IMR-90 (cell line): Measurements from ENCODE around the gene FAM193A. TPM values are rescaled to one million over a fixed set of nuclear protein-coding genes. Genes with fewer than 3 reads are reported as not detected.

Experiments used
- ATAC-seq: fragments of 200-7000 bp; cut with Tn5 transposase; 2 replicates; pipeline ENCODE4 v1.9.1; 2020; ENCODE audit warnings: low read depth, mild to moderate bottlenecking, moderate library complexity
- BruUV-seq: library from RNA; stranded (reverse); fragments of 400-500 nt; replicated peaks from 2 replicates; lab custom pipeline; 2021; lab: Mats Ljungman, UMichigan
- CTCF ChIA-PET: fragments of 300-600 bp; formaldehyde crosslinking; extraction: SDS; loops from one replicate; lab custom pipeline; 2021; ENCODE audit warnings: antibody characterized with exemption; lab: Yijun Ruan, JAX
- POLR2A ChIA-PET: fragments of 300-600 bp; sonication (Branson Sonifier 250); formaldehyde crosslinking; loops from one replicate; lab custom pipeline; 2022; ENCODE audit warnings: antibody characterized with exemption; ENCODE audit not compliant: unreplicated experiment; lab: Charles Lee
- DNase-seq: peaks from one replicate; pipeline ENCODE4 v3.0.0; 2013
- H2AFZ ChIP-seq: replicated peaks from 2 replicates; pipeline ENCODE3; 2013; ENCODE audit warnings: low read length, mild to moderate bottlenecking; ENCODE audit not compliant: poor library complexity
- H2AK5ac ChIP-seq: 2 replicates; pipeline ENCODE4 v1.6.1; 2013; ENCODE audit warnings: low read depth, low read length, inconsistent platforms
- H2AK9ac ChIP-seq: replicated peaks from 2 replicates; pipeline ENCODE3; 2013; ENCODE audit warnings: mild to moderate bottlenecking, low read depth, low read length, moderate library complexity; ENCODE audit not compliant: poor library complexity
- H2BK120ac ChIP-seq: 2 replicates; pipeline ENCODE4 v1.6.1; 2013; ENCODE audit warnings: low read depth, low read length, inconsistent platforms
- H2BK15ac ChIP-seq: 3 replicates; pipeline ENCODE4 v1.6.1; 2013; ENCODE audit warnings: low read depth, low read length, inconsistent platforms
- H2BK20ac ChIP-seq: 2 replicates; pipeline ENCODE4 v1.6.1; 2013; ENCODE audit warnings: low read depth, mild to moderate bottlenecking, inconsistent platforms, low read length, moderate library complexity
- H2BK5ac ChIP-seq: 2 replicates; pipeline ENCODE4 v1.6.1; 2013; ENCODE audit warnings: mild to moderate bottlenecking, low read depth, low read length, inconsistent platforms; ENCODE audit not compliant: poor library complexity, severe bottlenecking
- H3K14ac ChIP-seq: replicated peaks from 2 replicates; pipeline ENCODE4 v1.6.1; 2013; ENCODE audit warnings: low read depth, low read length, inconsistent platforms
- H3K18ac ChIP-seq: 2 replicates; pipeline ENCODE4 v1.6.1; 2013; ENCODE audit warnings: low read depth, low read length, control low read depth
- H3K23ac ChIP-seq: 2 replicates; pipeline ENCODE4 v1.6.1; 2013; ENCODE audit warnings: low read depth, low read length, inconsistent platforms
- H3K27ac ChIP-seq: 2 replicates; pipeline ENCODE4 v1.5.1; 2013; ENCODE audit warnings: mild to moderate bottlenecking, control low read depth, low read length; ENCODE audit not compliant: insufficient read depth
- H3K27me3 ChIP-seq: 2 replicates; pipeline ENCODE4 v1.6.1; 2013; ENCODE audit warnings: low read length; ENCODE audit not compliant: control insufficient read depth, insufficient read depth
- H3K36me3 ChIP-seq: 2 replicates; pipeline ENCODE4 v1.6.1; 2013; ENCODE audit warnings: low read length, mixed read lengths; ENCODE audit not compliant: control insufficient read depth, insufficient read depth
- H3K4ac ChIP-seq: 2 replicates; pipeline ENCODE4 v1.6.1; 2013; ENCODE audit warnings: low read depth, low read length, inconsistent platforms
- H3K4me1 ChIP-seq: 2 replicates; pipeline ENCODE4 v1.6.1; 2013; ENCODE audit warnings: low read length, mixed read lengths; ENCODE audit not compliant: control insufficient read depth, insufficient read depth
- H3K4me2 ChIP-seq: 2 replicates; pipeline ENCODE4 v1.6.1; 2013; ENCODE audit warnings: low read depth, mild to moderate bottlenecking, control low read depth, low read length, moderate library complexity
- H3K4me3 ChIP-seq: 2 replicates; pipeline ENCODE4 v1.5.1; 2013; ENCODE audit warnings: low read depth, mild to moderate bottlenecking, control low read depth, low read length, moderate library complexity; ENCODE audit not compliant: insufficient read depth
- H3K56ac ChIP-seq: 2 replicates; pipeline ENCODE4 v1.6.1; 2013; ENCODE audit warnings: low read length, inconsistent platforms; ENCODE audit not compliant: insufficient read depth; ENCODE audit errors: extremely low read depth
- H3K79me1 ChIP-seq, 2 experiments: 2 replicates each; pipeline ENCODE4 v1.6.1; 2013; ENCODE audit warnings: low read length in 2 of 2, inconsistent platforms in 1 of 2, low read depth in 1 of 2
- H3K9ac ChIP-seq: 2 replicates; pipeline ENCODE4 v1.6.1; 2013; ENCODE audit warnings: low read depth, low read length, control low read depth
- H3K9me1 ChIP-seq: 2 replicates; pipeline ENCODE4 v1.6.1; 2013; ENCODE audit warnings: low read length, inconsistent platforms; ENCODE audit not compliant: insufficient read depth
- H3K9me3 ChIP-seq: 2 replicates; pipeline ENCODE4 v1.6.1; 2013; ENCODE audit warnings: low read length; ENCODE audit not compliant: control insufficient read depth, insufficient read depth
- H4K20me1 ChIP-seq: 2 replicates; pipeline ENCODE4 v1.6.1; 2013; ENCODE audit warnings: low read length, inconsistent platforms; ENCODE audit not compliant: insufficient read depth
- H4K5ac ChIP-seq: 2 replicates; pipeline ENCODE4 v1.6.1; 2013; ENCODE audit warnings: mild to moderate bottlenecking, low read depth, low read length, control low read depth
- H4K8ac ChIP-seq, 2 experiments: 2 replicates each; pipeline ENCODE4 v1.6.1; 2013; ENCODE audit warnings: low read depth in 2 of 2, low read length in 2 of 2, control low read depth in 1 of 2, inconsistent platforms in 1 of 2
- H4K91ac ChIP-seq: 2 replicates; pipeline ENCODE4 v1.6.1; 2013; ENCODE audit warnings: low read depth, low read length, inconsistent platforms; ENCODE audit not compliant: insufficient read depth
- BHLHE40 ChIP-seq: fragments of 150-350 bp; IDR thresholded peaks from 2 replicates; pipeline ENCODE4 v1.6.1; 2016; ENCODE audit warnings: mild to moderate bottlenecking, low read depth, low read length
- FOS ChIP-seq: fragments of 150-350 bp; IDR thresholded peaks from 2 replicates; pipeline ENCODE4 v1.6.1; 2016; ENCODE audit warnings: low read depth, low read length
- MXI1 ChIP-seq: IDR thresholded peaks from 2 replicates; pipeline ENCODE4 v1.6.1; 2012; ENCODE audit warnings: low read depth, mild to moderate bottlenecking, low read length, moderate library complexity, borderline replicate concordance
- NFE2L2 ChIP-seq: fragments of 150-350 bp; IDR thresholded peaks from 2 replicates; pipeline ENCODE4 v1.6.1; 2016; ENCODE audit warnings: low read depth, mild to moderate bottlenecking, low read length
- WGBS, 2 experiments: methylation state at CpG; one replicate each; pipeline versions ENCODE4 v1.1.5 to v1.1.7; 2013; ENCODE audit warnings: missing lambda C conversion rate in 2 of 2; ENCODE audit not compliant: insufficient read length in 1 of 2; ENCODE audit errors: extremely low coverage in 2 of 2; 5-methylcytosine and 5-hydroxymethylcytosine counted together
- dilution Hi-C: fragments of 300-500 bp; cut with HindIII; formaldehyde crosslinking; loops from one replicate; pipeline ENCODE4 v1.14.3; 2018; ENCODE audit warnings: low sequenced_read_pairs; ENCODE audit not compliant: unreplicated experiment
- in situ Hi-C: fragments of 300-500 bp; cut with MboI; formaldehyde crosslinking; loops from 3 replicates; pipeline ENCODE4 v1.14.3; 2019; ENCODE audit warnings: low sequenced_read_pairs, inconsistent platforms, mixed read lengths
- intact Hi-C: fragments of 100-400 bp; cut with micrococcal nuclease; formaldehyde crosslinking; loops from 2 replicates; pipeline ENCODE4 v1.10.0; 2022
- polyA plus RNA-seq, 3 experiments: library from polyadenylated mRNA; depleted of rRNA; stranded (reverse); fragments of >200 nt; gene quantifications; 2 replicates each; pipeline ENCODE4 v1.2.3, GENCODE V29; 2012; ENCODE audit warnings: low replicate concordance in 1 of 3
- total RNA-seq: library from RNA; depleted of rRNA; stranded (reverse); fragments of >200 nt; gene quantifications from 2 replicates; pipeline ENCODE4 v1.2.3, GENCODE V29; 2012

FAM193A gene
- total and polyA plus RNA-seq, 2 of the 4 experiments (the other 2 are of a cell fraction) = 6.8 to 11.0 TPM

DNA sequence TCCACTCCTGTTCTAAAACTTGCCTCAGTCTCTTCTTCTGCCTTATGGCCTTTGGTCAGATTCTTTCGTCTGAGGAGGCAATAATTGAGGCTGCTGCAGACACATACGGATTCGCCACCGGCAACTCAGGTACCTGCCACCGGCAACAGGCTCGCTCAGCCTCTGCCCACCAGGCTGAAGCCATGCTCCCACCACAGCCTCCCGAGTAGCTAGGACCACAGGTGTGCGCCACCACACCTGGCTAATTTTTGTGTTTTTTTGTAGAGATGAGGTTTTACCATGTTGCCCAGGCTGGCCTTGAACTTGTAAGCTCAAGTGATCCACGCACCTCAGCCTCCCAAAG, 193.1 kb downstream of the FAM193A start:
- Histone ChIP-seq H3K4ac (no peak overlapping the region), H2BK15ac (no peak overlapping the region), H2BK5ac (no peak overlapping the region), H4K5ac (no peak overlapping the region), H4K8ac (no peak overlapping the region), H2AK9ac (no peak overlapping the region), H3K4me3 (no peak overlapping the region), H3K9me1 (0 out of 2 replicates have a peak, but pooled peaks cover 5% of the 10 kb centered on the region), H2AK5ac (no peak overlapping the region), H3K23ac (no peak overlapping the region), H3K9ac (no peak overlapping the region), H3K27me3 (no peaks in the 10 kb centered on the region), H3K18ac (no peak overlapping the region), H3K9me3 (no peaks in the 10 kb centered on the region), H3K14ac (no peak overlapping the region), H3K4me1 (no peaks in the 10 kb centered on the region), H3K4me2 (no peak overlapping the region), H2BK20ac (no peak overlapping the region), H3K79me1 (peaks cover 3 to 6% of the 10 kb centered on the region in 2 experiments; a peak in 3 of 4 replicates), H2BK120ac (no peak overlapping the region), H3K27ac (no peak overlapping the region), H3K56ac (no peak overlapping the region), H4K91ac (no peak overlapping the region), H2AFZ (no peak overlapping the region), H4K20me1 (no peaks in the 10 kb centered on the region; the same call in 1 of the 2 replicates), H3K36me3 (peaks cover 37% of the 10 kb centered on the region)
- dilution Hi-C loops = no loop called here
- no peak for ATAC-seq
- BruUV-seq = no TSS peak
- ChIA-PET POLR2A (no interaction called here), CTCF (no interaction called here)
- DNase-seq = no peak
- no peak for TF ChIP-seq MXI1
- TF ChIP-seq BHLHE40 = no peak
- TF ChIP-seq NFE2L2 = no peak
- no peak for TF ChIP-seq FOS
- 100% methylated on average over 4 of the region's 9 CpGs; no CpG with 5 or more reads in 1 of the 2 experiments for WGBS, 2 experiments
- in situ Hi-C loops = no loop called here
- intact Hi-C loops = no loop called here
